ENCODE results near the gene CDKL4. TPM values are rescaled to one million over a fixed set of nuclear protein-coding genes. Genes with fewer than 3 reads are reported as not detected.
"Not testable (repeated sequence)": the region's sequence is repeated elsewhere in the genome, so short reads cannot be mapped to it uniquely, and the experiment has no call there.

Gene CDKL4
- total and polyA plus RNA-seq, 5 donors from 2014 or later, result 0.25 to 1.6 (median 0.43) TPM

DNA sequence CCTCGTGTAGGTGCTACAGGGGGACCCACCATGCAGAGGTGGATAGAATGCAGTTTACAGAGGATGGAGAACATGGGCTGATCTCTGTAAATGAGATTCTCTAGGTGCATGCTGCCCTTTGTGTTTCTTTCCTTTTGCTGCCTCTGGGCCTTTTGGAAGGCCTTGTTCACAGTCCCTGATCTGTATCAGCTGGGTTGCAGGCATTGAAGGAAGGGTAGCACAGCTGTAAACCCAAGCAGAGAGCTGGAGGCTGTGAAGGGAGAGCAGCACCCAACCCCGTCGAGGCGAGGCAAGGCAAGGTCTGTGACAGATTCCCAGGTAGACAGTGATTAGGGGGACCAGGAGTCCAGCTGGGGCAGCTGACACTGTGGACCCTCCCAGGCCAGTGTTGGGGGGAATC lies 66.8 kb downstream of the CDKL4 start:
- no peaks in the 10 kb centered on the region for H3K9me3 ChIP-seq (ENCODE audit: control insufficient read depth in 2 of 2, low read length in 2 of 2)
- DNase-seq (no peak), ATAC-seq (ENCODE audit: low read depth in 2 of 2) (no peak)
- no peaks in the 10 kb centered on the region for H3K36me3 Mint-ChIP-seq
- H3K27me3 ChIP-seq (ENCODE audit: control insufficient read depth, insufficient read depth, low read length), result no peaks in the 10 kb centered on the region
- H3K9me3 Mint-ChIP-seq, result no peaks in the 10 kb centered on the region
- no peaks in the 10 kb centered on the region for H3K4me1 ChIP-seq (ENCODE audit: control insufficient read depth, insufficient read depth, low read length, poor library complexity, severe bottlenecking)
- H3K4me1 Mint-ChIP-seq, result peaks cover 0 to 2% (median 0%) of the 10 kb centered on the region in 4 donors
- H3K27ac ChIP-seq (ENCODE audit: insufficient read depth, low read length, poor library complexity, severe bottlenecking), result no peak overlapping the region
- no peaks in the 10 kb centered on the region for H3K36me3 ChIP-seq (ENCODE audit: control insufficient read depth, insufficient read depth, low read length)
- H3K4me3 Mint-ChIP-seq, result no peak overlapping the region
- no peak overlapping the region for H3K27ac Mint-ChIP-seq
- peaks cover 11% of the 10 kb centered on the region for H3K27me3 Mint-ChIP-seq
- H3K4me3 ChIP-seq (ENCODE audit: low read depth, low read length), result no peak overlapping the region

DNA sequence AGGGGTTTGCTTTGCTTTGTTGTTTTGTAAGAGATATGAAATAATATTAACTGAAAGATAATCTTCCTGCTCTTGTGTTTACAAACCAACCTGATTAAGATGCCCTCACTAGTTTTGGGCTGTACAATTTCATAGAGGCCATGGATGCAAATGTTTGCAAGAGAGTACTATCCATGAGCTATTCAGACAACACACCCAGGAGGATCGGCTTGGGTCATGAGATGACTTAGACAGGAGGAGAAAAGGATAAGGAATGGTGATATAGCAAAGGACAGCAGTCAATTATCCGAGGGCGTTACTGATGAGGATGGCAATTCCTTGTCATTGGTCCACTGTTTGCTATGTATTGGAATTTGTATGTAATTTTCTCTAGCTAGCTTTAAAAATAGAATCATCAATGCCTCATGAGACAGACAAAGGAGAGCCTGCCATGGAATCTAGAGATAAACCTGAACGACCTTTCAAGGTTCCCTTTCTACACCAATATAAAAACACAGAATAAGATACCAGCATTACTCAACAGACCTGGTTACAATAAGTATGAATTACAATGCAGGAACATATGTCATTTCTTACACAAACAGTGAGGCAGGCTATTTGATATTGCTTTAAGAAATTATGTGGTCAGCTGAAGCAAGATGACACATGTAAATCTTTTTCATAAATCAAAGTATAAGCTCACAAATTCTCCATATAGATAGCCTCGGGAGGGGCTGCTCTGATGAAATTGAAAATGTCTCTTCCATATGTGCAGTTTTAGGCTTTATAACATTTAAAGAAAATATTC lies 68.6 kb downstream of the CDKL4 start:
- H3K9me3 Mint-ChIP-seq, result no peaks in the 10 kb centered on the region
- ATAC-seq (ENCODE audit: low read depth in 2 of 2), result no peak
- peaks cover 11% of the 10 kb centered on the region for H3K27me3 Mint-ChIP-seq
- H3K4me1 ChIP-seq (ENCODE audit: control insufficient read depth, insufficient read depth, low read length, poor library complexity, severe bottlenecking), result no peaks in the 10 kb centered on the region
- no peak overlapping the region for H3K4me3 ChIP-seq (ENCODE audit: low read depth, low read length)
- H3K27ac ChIP-seq (ENCODE audit: insufficient read depth, low read length, poor library complexity, severe bottlenecking), result no peak overlapping the region
- no peak overlapping the region for H3K4me3 Mint-ChIP-seq
- no peaks in the 10 kb centered on the region for H3K27me3 ChIP-seq (ENCODE audit: control insufficient read depth, insufficient read depth, low read length)
- no peak for DNase-seq
- H3K9me3 ChIP-seq (ENCODE audit: control insufficient read depth in 2 of 2, low read length in 2 of 2), result no peaks in the 10 kb centered on the region
- H3K27ac Mint-ChIP-seq, result no peak overlapping the region
- peaks cover 0 to 7% (median 2%) of the 10 kb centered on the region in 4 donors for H3K4me1 Mint-ChIP-seq
- H3K36me3 Mint-ChIP-seq, result no peaks in the 10 kb centered on the region
- no peaks in the 10 kb centered on the region for H3K36me3 ChIP-seq (ENCODE audit: control insufficient read depth, insufficient read depth, low read length)

DNA sequence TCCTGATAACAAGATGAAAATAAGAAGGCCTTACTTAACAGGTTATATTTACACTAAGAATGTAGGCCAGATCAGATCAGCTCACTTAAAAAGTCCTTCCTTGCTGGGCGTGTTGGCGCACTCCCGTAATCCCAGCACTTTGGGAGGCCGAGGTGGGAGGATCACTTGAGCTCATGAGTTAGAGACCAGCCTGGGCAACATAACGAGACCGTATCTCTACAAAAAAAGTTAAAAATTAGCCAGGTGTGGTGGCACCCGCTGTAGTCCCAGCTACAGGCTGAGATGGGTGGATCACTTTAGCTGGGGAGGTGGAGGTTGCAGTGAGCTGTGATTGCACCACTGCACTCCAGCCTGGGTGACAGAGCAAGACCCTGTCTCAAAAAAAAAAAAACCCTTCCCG lies 69.7 kb downstream of the CDKL4 start:
- H3K4me3 Mint-ChIP-seq, result no peak overlapping the region
- Histone ChIP-seq H3K4me3 (ENCODE audit: low read depth, low read length) (no peak overlapping the region), H3K27me3 (ENCODE audit: control insufficient read depth, insufficient read depth, low read length) (no peaks in the 10 kb centered on the region), H3K27ac (ENCODE audit: insufficient read depth, low read length, poor library complexity, severe bottlenecking) (no peak overlapping the region), H3K36me3 (ENCODE audit: control insufficient read depth, insufficient read depth, low read length) (no peaks in the 10 kb centered on the region), H3K4me1 (ENCODE audit: control insufficient read depth, insufficient read depth, low read length, poor library complexity, severe bottlenecking) (no peaks in the 10 kb centered on the region), H3K9me3 (ENCODE audit: control insufficient read depth in 2 of 2, low read length in 2 of 2) (no peaks in the 10 kb centered on the region)
- H3K36me3 Mint-ChIP-seq, result no peaks in the 10 kb centered on the region
- no peaks in the 10 kb centered on the region for H3K9me3 Mint-ChIP-seq
- peaks cover 0 to 7% (median 2%) of the 10 kb centered on the region in 4 donors for H3K4me1 Mint-ChIP-seq
- ATAC-seq (ENCODE audit: low read depth in 2 of 2), result no peak
- peaks cover 5% of the 10 kb centered on the region for H3K27me3 Mint-ChIP-seq
- H3K27ac Mint-ChIP-seq, result no peak overlapping the region
- DNase-seq, result no peak

DNA sequence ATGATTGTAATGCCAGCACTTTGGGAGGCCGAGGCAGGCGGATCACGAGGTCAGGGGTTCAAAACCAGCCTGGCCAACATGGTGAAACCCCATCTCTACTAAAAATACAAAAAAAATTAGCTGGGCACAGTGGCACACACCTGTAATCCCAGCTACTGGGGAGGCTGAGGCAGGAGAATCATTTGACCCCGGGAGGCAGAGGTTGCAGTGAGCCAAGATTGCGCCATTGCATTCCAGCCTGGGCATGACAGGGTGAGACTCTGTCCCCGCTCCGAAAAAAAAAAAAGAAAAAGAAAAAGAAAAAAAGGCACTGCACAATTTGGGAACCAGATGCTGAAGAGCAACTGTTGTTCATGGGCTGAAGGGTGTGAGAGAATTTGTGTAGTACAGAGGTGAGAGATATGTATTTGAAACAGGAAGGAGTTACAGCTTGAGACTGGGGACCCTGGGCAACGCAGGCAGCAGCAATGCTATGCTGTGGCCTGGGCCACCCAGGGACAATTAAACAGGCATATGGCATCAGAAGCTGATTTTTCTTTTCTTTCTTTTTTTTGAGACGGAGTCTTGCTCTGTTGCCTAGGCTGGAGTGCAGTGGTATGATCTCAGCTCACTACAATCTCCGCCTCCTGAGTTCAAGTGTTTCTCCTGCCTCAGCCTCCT lies 71.6 kb downstream of the CDKL4 start:
- not testable (repeated sequence) for H3K4me1 Mint-ChIP-seq; H3K4me3 Mint-ChIP-seq; H3K4me1 ChIP-seq (ENCODE audit: control insufficient read depth, insufficient read depth, low read length, poor library complexity, severe bottlenecking); H3K27me3 Mint-ChIP-seq; ATAC-seq (ENCODE audit: low read depth in 2 of 2); H3K9me3 ChIP-seq (ENCODE audit: control insufficient read depth in 2 of 2, low read length in 2 of 2); H3K27ac ChIP-seq (ENCODE audit: insufficient read depth, low read length, poor library complexity, severe bottlenecking); H3K36me3 Mint-ChIP-seq; DNase-seq; H3K36me3 ChIP-seq (ENCODE audit: control insufficient read depth, insufficient read depth, low read length); H3K27me3 ChIP-seq (ENCODE audit: control insufficient read depth, insufficient read depth, low read length); H3K9me3 Mint-ChIP-seq; H3K4me3 ChIP-seq (ENCODE audit: low read depth, low read length)
- H3K27ac Mint-ChIP-seq, result peak overlapping the region in 1 of 3 donors; percentile 64

DNA sequence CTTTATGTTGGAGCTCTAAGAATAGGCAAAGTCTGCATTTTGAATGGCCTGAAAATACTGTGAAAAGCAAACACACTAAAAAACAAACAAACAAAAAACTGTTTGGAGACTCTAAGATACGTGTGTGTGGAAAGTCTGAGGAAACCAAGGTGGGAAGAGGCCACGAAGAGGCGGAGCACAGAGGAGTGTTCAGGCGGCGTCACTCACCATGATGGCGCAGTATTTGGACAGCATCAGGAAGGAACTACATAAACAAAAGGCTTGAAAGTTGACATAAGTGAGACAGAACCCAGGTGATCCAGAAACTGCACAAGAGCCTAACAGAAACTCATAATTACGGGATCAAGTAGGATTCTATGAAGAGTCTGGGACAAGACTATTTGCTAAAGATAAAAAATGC lies 72.1 kb downstream of the CDKL4 start:
- Histone ChIP-seq H3K27ac (ENCODE audit: insufficient read depth, low read length, poor library complexity, severe bottlenecking) (no peak overlapping the region), H3K4me1 (ENCODE audit: control insufficient read depth, insufficient read depth, low read length, poor library complexity, severe bottlenecking) (no peaks in the 10 kb centered on the region), H3K9me3 (ENCODE audit: control insufficient read depth in 2 of 2, low read length in 2 of 2) (no peaks in the 10 kb centered on the region), H3K27me3 (ENCODE audit: control insufficient read depth, insufficient read depth, low read length) (no peaks in the 10 kb centered on the region), H3K4me3 (ENCODE audit: low read depth, low read length) (no peak overlapping the region), H3K36me3 (ENCODE audit: control insufficient read depth, insufficient read depth, low read length) (no peaks in the 10 kb centered on the region)
- ATAC-seq (ENCODE audit: low read depth in 2 of 2), result no peak
- H3K4me3 Mint-ChIP-seq, result no peak overlapping the region
- peaks cover 5% of the 10 kb centered on the region for H3K27me3 Mint-ChIP-seq
- H3K4me1 Mint-ChIP-seq, result peaks cover 0 to 7% (median 3%) of the 10 kb centered on the region in 4 donors
- H3K36me3 Mint-ChIP-seq, result no peaks in the 10 kb centered on the region
- H3K27ac Mint-ChIP-seq, result peak overlapping the region in 1 of 3 donors; percentile 35
- no peak for DNase-seq
- H3K9me3 Mint-ChIP-seq, result no peaks in the 10 kb centered on the region

DNA sequence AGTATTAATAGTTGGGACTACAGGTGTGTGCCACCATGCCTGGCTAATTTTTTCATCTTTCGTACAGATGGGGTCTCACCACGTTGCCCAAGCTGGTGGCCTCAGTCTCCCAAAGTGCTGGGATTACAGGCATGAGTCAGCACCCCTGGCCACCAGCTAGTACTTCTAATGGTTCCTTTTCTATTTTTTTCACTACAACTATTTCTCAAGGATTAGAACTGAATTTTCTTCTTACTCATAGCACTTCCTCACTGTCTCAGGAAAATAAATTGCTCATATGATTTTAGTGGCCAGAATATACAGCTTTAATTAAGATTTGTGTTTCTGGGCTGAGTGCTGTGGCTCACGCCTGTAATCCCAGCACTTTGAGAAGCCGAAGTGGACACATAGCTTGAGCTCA lies 79.7 kb downstream of the CDKL4 start:
- no peak for DNase-seq
- H3K27me3 Mint-ChIP-seq, result peaks cover 6% of the 10 kb centered on the region
- Histone ChIP-seq H3K36me3 (ENCODE audit: control insufficient read depth, insufficient read depth, low read length) (no peaks in the 10 kb centered on the region), H3K9me3 (ENCODE audit: control insufficient read depth in 2 of 2, low read length in 2 of 2) (no peaks in the 10 kb centered on the region), H3K27me3 (ENCODE audit: control insufficient read depth, insufficient read depth, low read length) (no peaks in the 10 kb centered on the region), H3K27ac (ENCODE audit: insufficient read depth, low read length, poor library complexity, severe bottlenecking) (no peak overlapping the region), H3K4me3 (ENCODE audit: low read depth, low read length) (no peak overlapping the region), H3K4me1 (ENCODE audit: control insufficient read depth, insufficient read depth, low read length, poor library complexity, severe bottlenecking) (no peaks in the 10 kb centered on the region)
- no peak for ATAC-seq (ENCODE audit: low read depth in 2 of 2)
- H3K4me3 Mint-ChIP-seq, result no peak overlapping the region
- H3K4me1 Mint-ChIP-seq, result peaks cover 0 to 2% (median 0%) of the 10 kb centered on the region in 4 donors
- H3K9me3 Mint-ChIP-seq, result no peaks in the 10 kb centered on the region
- no peaks in the 10 kb centered on the region for H3K36me3 Mint-ChIP-seq
- H3K27ac Mint-ChIP-seq, result no peak overlapping the region

DNA sequence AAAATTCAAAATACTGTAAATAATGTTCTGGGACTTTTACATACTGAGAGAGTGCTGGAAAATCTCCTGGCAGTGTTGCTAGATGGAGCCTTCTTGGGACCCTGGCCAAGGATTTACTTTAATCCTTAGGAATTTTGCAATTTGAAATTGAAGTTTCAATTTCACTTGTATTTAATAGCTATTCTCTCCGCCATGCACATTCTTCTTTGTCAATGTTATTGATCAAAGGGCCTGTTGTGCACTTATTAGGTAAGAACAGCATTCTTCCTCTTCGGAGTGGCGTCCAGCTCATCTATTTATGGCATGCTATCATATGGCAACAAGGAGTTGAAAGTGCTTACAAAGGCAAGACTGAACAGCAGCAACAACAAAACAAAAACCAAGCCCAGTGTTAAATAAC lies 82.8 kb downstream of the CDKL4 start:
- no peaks in the 10 kb centered on the region for H3K36me3 ChIP-seq (ENCODE audit: control insufficient read depth, insufficient read depth, low read length)
- H3K27me3 ChIP-seq (ENCODE audit: control insufficient read depth, insufficient read depth, low read length), result no peaks in the 10 kb centered on the region
- DNase-seq (no peak), ATAC-seq (ENCODE audit: low read depth in 2 of 2) (no peak)
- Mint-ChIP-seq H3K9me3 (no peaks in the 10 kb centered on the region), H3K36me3 (no peaks in the 10 kb centered on the region), H3K27me3 (peaks cover 6% of the 10 kb centered on the region), H3K27ac (no peak overlapping the region), H3K4me3 (no peak overlapping the region), H3K4me1 (no peaks in the 10 kb centered on the region)
- no peak overlapping the region for H3K4me3 ChIP-seq (ENCODE audit: low read depth, low read length)
- H3K27ac ChIP-seq (ENCODE audit: insufficient read depth, low read length, poor library complexity, severe bottlenecking), result no peak overlapping the region
- H3K4me1 ChIP-seq (ENCODE audit: control insufficient read depth, insufficient read depth, low read length, poor library complexity, severe bottlenecking), result no peaks in the 10 kb centered on the region
- no peaks in the 10 kb centered on the region for H3K9me3 ChIP-seq (ENCODE audit: control insufficient read depth in 2 of 2, low read length in 2 of 2)

DNA sequence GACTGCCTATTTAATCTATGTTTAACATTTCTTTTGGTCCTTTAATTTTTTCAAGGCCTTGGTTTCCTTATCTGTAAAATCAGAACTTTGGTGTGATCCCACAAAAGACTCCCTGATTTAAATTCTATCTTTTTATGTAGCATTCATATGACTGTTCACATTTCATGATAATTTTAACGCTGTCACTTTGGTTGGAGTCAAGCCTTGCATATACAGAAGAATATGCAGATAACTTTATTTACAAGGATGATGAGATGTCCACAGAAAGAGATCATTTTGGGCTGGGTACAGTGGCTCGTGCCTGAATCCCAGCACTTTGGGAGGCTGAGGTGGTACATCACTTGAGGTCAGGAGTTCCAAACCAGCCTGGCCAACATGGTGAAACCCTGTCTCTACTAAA lies 84.5 kb downstream of the CDKL4 start:
- no peak overlapping the region for H3K4me3 Mint-ChIP-seq
- no peaks in the 10 kb centered on the region for H3K36me3 Mint-ChIP-seq
- no peaks in the 10 kb centered on the region for H3K9me3 Mint-ChIP-seq
- H3K27me3 Mint-ChIP-seq, result peaks cover 6% of the 10 kb centered on the region
- H3K27ac Mint-ChIP-seq, result peak overlapping the region in 1 of 3 donors; percentile 63
- DNase-seq (no peak), ATAC-seq (ENCODE audit: low read depth in 2 of 2) (no peak)
- Histone ChIP-seq H3K27ac (ENCODE audit: insufficient read depth, low read length, poor library complexity, severe bottlenecking) (no peak overlapping the region), H3K4me1 (ENCODE audit: control insufficient read depth, insufficient read depth, low read length, poor library complexity, severe bottlenecking) (no peaks in the 10 kb centered on the region), H3K36me3 (ENCODE audit: control insufficient read depth, insufficient read depth, low read length) (no peaks in the 10 kb centered on the region), H3K9me3 (ENCODE audit: control insufficient read depth in 2 of 2, low read length in 2 of 2) (no peaks in the 10 kb centered on the region), H3K27me3 (ENCODE audit: control insufficient read depth, insufficient read depth, low read length) (no peaks in the 10 kb centered on the region), H3K4me3 (ENCODE audit: low read depth, low read length) (no peak overlapping the region)
- no peaks in the 10 kb centered on the region for H3K4me1 Mint-ChIP-seq
